Breast epithelium (tissue), 3 donors: ENCODE results near the gene MAPKAP1.

Experiments
- CTCF ChIP-seq, 3 donors: fragments of 450-650 bp; IDR thresholded peaks; one replicate each; pipeline ENCODE4 v1.5.1; 2016 to 2017; ENCODE audit warnings: antibody characterized with exemption in 3 of 3, mild to moderate bottlenecking in 3 of 3, moderate library complexity in 3 of 3
- POLR2A ChIP-seq: fragments of 450-650 bp; IDR thresholded peaks from one replicate; pipeline ENCODE4 v1.6.1; 2016; ENCODE audit warnings: antibody characterized with exemption, mild to moderate bottlenecking, moderate library complexity
- POLR2AphosphoS5 ChIP-seq, 3 donors: sonication (generic); formaldehyde crosslinking; IDR thresholded peaks; one replicate each; pipeline ENCODE4 v1.6.1; 2017; ENCODE audit warnings: antibody characterized with exemption in 3 of 3

DNA sequence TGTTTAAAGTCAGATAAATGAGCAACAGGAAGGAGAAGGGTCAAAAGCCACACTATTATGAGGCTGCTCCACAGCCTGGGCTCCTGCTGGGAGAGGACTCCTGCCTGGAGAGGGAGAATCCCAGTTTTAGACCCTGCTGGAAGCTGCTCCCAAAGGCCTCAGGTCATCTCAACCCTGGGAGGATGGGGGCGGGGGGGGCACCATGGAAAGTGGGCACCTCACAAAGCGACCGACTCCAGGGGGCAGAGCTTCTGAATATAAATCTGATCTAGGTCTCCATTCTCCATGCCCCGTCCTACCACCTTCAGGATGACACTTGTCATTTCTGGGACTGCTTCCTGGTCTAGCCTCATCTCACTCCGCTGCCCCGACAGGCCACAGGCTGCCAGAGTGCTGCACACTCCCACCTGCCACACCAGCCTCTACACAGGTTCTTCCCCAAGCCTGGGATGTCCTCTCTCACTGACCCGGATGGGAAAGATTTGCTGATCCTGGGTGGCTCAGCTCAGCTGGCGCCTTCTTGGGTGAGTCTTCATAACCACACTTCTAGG lies 262.0 kb downstream of the MAPKAP1 start:
- no peak for TF ChIP-seq POLR2A
- no peak for TF ChIP-seq CTCF (IDR thresholded peaks at IDR 0.05)
- TF ChIP-seq POLR2AphosphoS5 (IDR thresholded peaks at IDR 0.05), result no peak
